Stimulated activated naive CD8-positive, alpha-beta T cell treated with anti-CD3 and anti-CD28 coated beads, Interleukin-15, amount 100 ng/mL, for 72 hours (primary cell): ENCODE measurements around the gene FANCE.

Source experiments
- ATAC-seq: fragments of 150-1000 bp; cut with Tn5 transposase; 2 replicates; pipeline ENCODE4 v1.10.0; 2021; ENCODE audit warnings: mild to moderate bottlenecking, moderate library complexity
- DNase-seq, 2 donors: peaks; one replicate each; pipeline ENCODE4 v3.0.0; 2021 to 2022
- H3K27ac Mint-ChIP-seq, 2 donors: one replicate each; pipeline ENCODE4 v1.8.0; 2022; ENCODE audit warnings: mild to moderate bottlenecking in 2 of 2, mixed read lengths in 2 of 2, moderate library complexity in 2 of 2
- H3K27me3 Mint-ChIP-seq: one replicate; pipeline ENCODE4 v1.8.0; 2022; ENCODE audit warnings: mixed read lengths
- H3K4me1 Mint-ChIP-seq: one replicate; pipeline ENCODE4 v1.8.0; 2022; ENCODE audit warnings: mild to moderate bottlenecking, mixed read lengths
- H3K4me3 Mint-ChIP-seq, 2 donors: one replicate each; pipeline ENCODE4 v1.8.0; 2022; ENCODE audit warnings: mild to moderate bottlenecking in 2 of 2, mixed read lengths in 2 of 2, moderate library complexity in 1 of 2
- H3K9me3 Mint-ChIP-seq, 2 donors: one replicate each; pipeline ENCODE4 v1.8.0; 2022; ENCODE audit warnings: mixed read lengths in 2 of 2

FANCE gene

DNA sequence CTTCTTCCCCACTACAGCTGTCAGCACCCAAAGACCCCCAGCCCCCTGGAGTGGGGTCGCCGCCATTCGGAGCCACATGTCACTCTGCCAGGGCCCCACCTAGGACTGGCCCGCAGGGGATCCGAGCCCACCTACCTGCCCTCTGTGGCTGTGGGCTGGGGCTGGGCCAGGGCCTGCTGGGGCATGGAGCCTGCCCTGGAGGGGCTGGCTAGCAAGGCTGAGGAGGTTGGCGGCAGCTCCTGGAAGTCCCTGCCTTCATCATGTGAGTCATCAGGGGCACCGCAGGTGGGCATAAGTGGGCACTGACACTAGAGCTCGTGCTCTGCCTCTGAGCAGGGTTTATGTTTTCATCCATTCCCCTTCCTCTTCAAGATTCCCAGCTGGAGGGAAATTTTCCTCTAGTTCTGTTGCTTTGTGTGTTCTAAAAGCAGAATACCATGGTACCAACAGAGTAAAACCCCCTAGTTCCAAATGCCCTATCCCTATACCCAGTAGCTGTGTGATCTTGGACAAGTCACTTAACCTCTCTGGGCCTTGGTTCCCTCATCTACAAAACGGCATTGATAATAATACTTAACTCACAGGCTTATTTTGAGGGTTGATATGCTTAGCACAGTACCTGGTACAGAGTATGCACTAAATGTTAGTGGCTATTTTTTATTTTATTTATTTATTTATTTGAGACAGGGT, 8.7 kb upstream of the FANCE start:
- no peak for ATAC-seq
- no peak for DNase-seq
- no peak overlapping the region for H3K27ac Mint-ChIP-seq
- peaks cover 11% of the 10 kb centered on the region for H3K4me1 Mint-ChIP-seq
- no peaks in the 10 kb centered on the region for H3K27me3 Mint-ChIP-seq
- no peaks in the 10 kb centered on the region for H3K9me3 Mint-ChIP-seq
- H3K4me3 Mint-ChIP-seq, result no peak overlapping the region

DNA sequence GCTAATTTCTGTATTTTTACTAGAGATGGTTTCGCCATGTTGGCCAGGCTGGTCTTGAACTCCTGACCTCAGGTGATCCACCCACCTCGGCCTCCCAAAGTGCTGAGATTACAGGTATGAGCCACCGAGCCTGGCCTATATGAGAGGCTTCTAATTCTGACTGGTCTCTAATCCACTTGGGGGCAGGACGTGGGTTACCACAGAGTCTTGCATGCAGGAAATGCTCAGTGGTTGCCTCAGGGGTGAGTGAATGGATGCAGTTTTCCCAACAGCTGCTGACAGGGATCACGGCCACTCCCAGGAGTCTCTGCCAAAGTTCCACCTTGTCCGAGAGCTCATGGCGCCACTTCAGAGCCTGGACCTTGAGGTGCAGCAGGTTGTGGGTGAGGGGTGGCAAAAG, 6.4 kb upstream of the FANCE start:
- H3K27me3 Mint-ChIP-seq, result no peaks in the 10 kb centered on the region
- peak; percentile 71 for ATAC-seq
- H3K9me3 Mint-ChIP-seq, result no peaks in the 10 kb centered on the region
- H3K27ac Mint-ChIP-seq, result peak overlapping the region in 1 of 2 donors; percentile 83
- no peak overlapping the region for H3K4me3 Mint-ChIP-seq
- peak in 1 of 2 donors; percentile 53 for DNase-seq
- H3K4me1 Mint-ChIP-seq, result peaks cover 21% of the 10 kb centered on the region

DNA sequence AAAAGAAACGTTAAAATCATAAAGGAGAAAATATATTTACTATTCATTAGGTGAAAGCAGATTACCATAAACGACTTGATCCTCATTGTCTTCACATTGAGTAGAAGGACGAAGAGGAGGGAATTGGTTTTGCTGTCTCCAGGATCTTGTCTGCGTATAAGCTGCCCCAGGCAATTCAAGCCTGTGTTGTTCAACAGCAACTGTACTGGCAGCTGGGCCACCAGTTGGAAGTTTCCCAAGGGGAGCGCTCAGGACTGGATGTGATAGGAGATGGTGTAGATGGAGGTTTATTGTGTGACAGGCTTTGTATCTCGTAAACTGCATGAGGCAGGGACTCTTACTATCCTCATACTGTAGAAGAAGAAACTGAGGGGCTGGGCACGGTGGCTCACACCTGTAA, 3.9 kb upstream of the FANCE start:
- Mint-ChIP-seq H3K4me3 (no peak overlapping the region), H3K27me3 (no peaks in the 10 kb centered on the region), H3K27ac (no peak overlapping the region), H3K4me1 (peaks cover 32% of the 10 kb centered on the region), H3K9me3 (no peaks in the 10 kb centered on the region)
- no peak for DNase-seq
- no peak for ATAC-seq

- DNase-seq, result peak in 1 of 2 donors; percentile 41
- Mint-ChIP-seq H3K4me3 (no peak overlapping the region), H3K27me3 (no peaks in the 10 kb centered on the region), H3K27ac (no peak overlapping the region), H3K9me3 (no peaks in the 10 kb centered on the region), H3K4me1 (peaks cover 44% of the 10 kb centered on the region)
- peak; percentile 75 for ATAC-seq
These were observed 2.8 kb upstream of the FANCE start for GRCh38 chr6:35449287-35449881.

DNA sequence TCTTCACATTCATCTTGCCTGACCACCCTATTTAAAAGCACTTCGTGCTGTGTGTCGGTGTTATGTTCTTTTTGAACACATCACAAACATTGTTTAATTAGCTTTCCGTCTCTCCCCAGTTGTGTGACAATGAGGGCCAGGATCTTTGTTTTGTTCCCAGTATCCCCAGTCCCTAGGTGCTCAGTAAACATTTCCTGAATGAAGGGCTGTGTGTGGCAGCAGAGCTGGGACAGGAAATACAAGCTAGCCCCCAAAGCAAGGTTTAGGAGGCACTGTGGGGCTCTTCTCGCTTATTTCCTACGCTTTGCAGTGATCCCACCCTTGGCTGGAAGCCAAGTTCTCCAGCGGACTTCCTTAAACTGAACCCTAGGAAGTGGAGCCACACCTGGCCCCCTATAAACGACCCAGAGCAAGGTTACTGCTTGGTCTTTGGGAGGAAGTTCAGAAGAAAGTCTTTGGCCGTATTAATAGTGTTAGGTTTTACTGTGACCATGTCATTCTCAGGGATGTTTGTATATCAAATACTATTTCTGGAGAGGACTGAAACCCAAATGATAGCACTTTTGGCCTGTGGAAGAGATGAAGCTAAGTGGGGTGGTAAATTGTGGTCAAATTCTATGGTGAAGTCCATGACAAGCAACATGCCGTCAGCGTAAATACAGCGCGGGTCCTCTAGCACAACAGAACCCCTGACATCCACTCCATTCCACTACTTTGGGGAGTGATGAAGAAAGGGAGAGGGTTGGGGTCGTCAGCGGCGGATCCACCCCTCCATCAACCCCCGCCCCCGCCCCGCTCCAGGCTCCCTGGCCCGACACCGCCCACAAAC, 570 bp upstream of the FANCE start:
- Mint-ChIP-seq H3K27me3 (no peaks in the 10 kb centered on the region), H3K4me1 (peaks cover 45% of the 10 kb centered on the region), H3K9me3 (no peaks in the 10 kb centered on the region), H3K4me3 (peak overlapping the region; percentile 92 to 95), H3K27ac (no peak overlapping the region)
- ATAC-seq, result no peak
- no peak for DNase-seq

- H3K9me3 Mint-ChIP-seq, result no peaks in the 10 kb centered on the region
- DNase-seq (no peak), ATAC-seq (no peak)
- H3K4me1 Mint-ChIP-seq, result peaks cover 45% of the 10 kb centered on the region
- peak overlapping the region; percentile 76 to 80 for H3K4me3 Mint-ChIP-seq
- H3K27me3 Mint-ChIP-seq, result no peaks in the 10 kb centered on the region
- H3K27ac Mint-ChIP-seq, result no peak overlapping the region
These were observed 1.1 kb downstream of the FANCE start for GRCh38 chr6:35453236-35453635.

DNA sequence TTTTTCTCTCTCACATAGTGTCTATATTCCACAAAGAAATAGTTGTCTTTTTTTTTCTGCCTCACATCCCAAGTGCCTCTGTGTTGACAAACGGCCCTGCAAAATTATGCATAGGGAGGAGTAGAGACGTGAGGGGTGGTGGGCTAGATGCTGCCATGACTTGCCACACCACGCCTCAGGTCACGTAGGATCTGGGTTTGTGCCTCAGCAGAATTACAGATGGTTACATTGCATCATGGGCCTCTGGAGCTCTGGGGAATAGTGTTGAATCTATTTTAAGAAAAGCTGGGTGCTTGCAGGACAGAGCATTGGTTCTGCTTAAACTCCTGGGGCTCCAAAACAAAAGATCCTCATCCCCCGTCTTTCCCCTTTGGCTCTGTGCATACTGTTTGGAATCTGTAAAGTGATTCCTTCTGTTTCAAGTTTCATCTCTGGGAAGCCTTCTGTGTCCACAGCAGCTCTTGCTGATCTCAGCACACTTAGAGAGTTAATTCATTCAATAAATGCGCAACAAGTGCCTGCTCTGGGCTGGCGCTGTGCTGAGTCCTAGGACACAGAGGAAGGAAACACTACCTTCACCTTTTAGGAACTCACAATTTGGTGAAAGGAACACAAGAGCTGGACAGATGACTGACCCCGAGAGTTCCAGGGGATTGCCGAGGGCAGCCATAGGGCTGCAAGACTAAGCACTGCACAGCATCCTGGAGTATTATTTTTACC, 2.4 kb downstream of the FANCE start:
- H3K27ac Mint-ChIP-seq, result peak overlapping the region in 1 of 2 donors; percentile 48

DNA sequence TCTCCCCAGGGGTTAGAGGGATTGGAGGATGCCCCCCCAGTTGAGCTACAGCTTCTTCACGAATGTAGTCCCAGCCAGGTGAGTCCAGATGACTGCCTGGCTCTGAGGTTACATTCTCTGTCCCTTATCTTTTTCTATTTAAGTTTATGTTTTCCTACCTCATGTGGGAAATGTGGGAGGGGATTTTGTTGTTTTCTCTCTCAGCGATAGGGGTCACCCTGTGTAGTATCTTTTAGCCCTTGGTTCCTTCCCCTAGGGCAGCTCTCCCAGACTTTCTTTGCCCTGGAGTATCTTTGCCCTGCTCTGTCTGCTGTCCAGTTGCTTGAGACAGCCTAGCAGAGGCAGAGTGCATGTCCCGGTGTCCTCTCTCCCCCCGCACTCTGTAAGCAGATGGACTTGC, 5.8 kb downstream of the FANCE start:
- peak overlapping the region in 1 of 2 donors; percentile 22 for H3K27ac Mint-ChIP-seq
- no peaks in the 10 kb centered on the region for H3K27me3 Mint-ChIP-seq
- DNase-seq, result no peak

More for the DNA sequence above, 2.4 kb downstream of the FANCE start:
- H3K4me3 Mint-ChIP-seq, result peak overlapping the region; percentile 18 to 28
- DNase-seq, result no peak
- H3K4me1 Mint-ChIP-seq, result peaks cover 39% of the 10 kb centered on the region
- H3K9me3 Mint-ChIP-seq, result no peaks in the 10 kb centered on the region
- ATAC-seq, result no peak
- no peaks in the 10 kb centered on the region for H3K27me3 Mint-ChIP-seq

GRCh38 chr6:35461270-35461669, 9.1 kb downstream of the FANCE start:
- Mint-ChIP-seq H3K27ac (peak overlapping the region in 1 of 2 donors; percentile 8), H3K4me1 (no peaks in the 10 kb centered on the region), H3K27me3 (no peaks in the 10 kb centered on the region), H3K4me3 (no peak overlapping the region), H3K9me3 (no peaks in the 10 kb centered on the region)
- ATAC-seq (no peak), DNase-seq (no peak)

More for the DNA sequence above, 5.8 kb downstream of the FANCE start:
- no peak for ATAC-seq
- Mint-ChIP-seq H3K9me3 (no peaks in the 10 kb centered on the region), H3K4me1 (peaks cover 26% of the 10 kb centered on the region), H3K4me3 (no peak overlapping the region)

GRCh38 chr6:35463292-35463691, 11.2 kb downstream of the FANCE start:
- Mint-ChIP-seq H3K4me1 (peaks cover 14% of the 10 kb centered on the region), H3K27ac (no peak overlapping the region), H3K4me3 (no peak overlapping the region), H3K27me3 (no peaks in the 10 kb centered on the region), H3K9me3 (no peaks in the 10 kb centered on the region)
- ATAC-seq, result no peak
- DNase-seq, result no peak

- ATAC-seq, result no peak
- no peak for DNase-seq
- Mint-ChIP-seq H3K4me1 (peaks cover 31% of the 10 kb centered on the region), H3K4me3 (no peak overlapping the region), H3K9me3 (no peaks in the 10 kb centered on the region), H3K27ac (no peak overlapping the region), H3K27me3 (no peaks in the 10 kb centered on the region)
These were observed 13.5 kb downstream of the FANCE start for GRCh38 chr6:35465646-35466045.

DNA sequence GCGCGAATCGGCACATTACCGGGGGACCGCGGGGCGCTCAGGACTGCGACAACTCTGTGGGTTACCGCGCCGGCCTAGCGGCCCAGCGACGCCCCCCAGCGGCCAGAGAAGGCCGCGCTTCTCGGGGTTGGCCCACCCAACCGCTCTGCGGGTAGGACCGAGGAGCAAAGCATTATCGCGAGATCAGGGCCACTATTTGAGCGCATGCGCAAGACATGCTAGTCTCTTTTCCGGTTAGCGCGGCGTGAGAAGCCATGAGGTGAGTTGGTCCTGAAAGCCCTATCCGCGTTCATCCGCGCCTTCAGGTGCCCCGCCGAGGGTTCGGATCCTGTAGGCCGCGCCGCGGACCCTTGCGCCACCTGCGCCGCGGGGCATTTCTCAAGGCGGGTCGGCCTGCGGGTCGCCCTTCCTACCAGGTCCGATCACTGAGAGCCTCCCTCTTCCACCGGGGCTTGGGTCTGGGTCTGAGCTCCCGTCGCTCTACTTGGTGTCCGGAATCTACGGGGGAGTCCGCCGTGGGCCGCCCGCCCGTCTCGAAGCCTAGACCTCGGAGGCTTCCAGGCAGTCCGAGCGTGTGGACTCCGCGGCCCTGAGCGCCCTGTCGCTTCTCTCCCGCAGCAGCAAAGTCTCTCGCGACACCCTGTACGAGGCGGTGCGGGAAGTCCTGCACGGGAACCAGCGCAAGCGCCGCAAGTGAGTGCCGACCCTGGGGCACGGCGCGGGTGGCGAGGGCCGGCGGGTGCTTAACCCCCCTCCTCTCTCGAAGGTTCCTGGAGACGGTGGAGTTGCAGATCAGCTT, 16.2 kb downstream of the FANCE start, which contains the start of gene RPL10A:
Gene RPL10A, plus strand, starts transcription at position 221 of the 799 bp plus-strand sequence. Its CDS starts 34 bp downstream, at position 255.
- Mint-ChIP-seq H3K27ac (peak within 1 kb of the TSS; percentile 99 to 100), H3K27me3 (no peaks in the 10 kb centered on the region), H3K4me3 (peak within 1 kb of the TSS; percentile 91 to 98), H3K9me3 (no peaks in the 10 kb centered on the region), H3K4me1 (peaks cover 58% of the 10 kb centered on the region)
- ATAC-seq (peak; percentile 94), DNase-seq (peak; percentile 95 to 96)

DNA sequence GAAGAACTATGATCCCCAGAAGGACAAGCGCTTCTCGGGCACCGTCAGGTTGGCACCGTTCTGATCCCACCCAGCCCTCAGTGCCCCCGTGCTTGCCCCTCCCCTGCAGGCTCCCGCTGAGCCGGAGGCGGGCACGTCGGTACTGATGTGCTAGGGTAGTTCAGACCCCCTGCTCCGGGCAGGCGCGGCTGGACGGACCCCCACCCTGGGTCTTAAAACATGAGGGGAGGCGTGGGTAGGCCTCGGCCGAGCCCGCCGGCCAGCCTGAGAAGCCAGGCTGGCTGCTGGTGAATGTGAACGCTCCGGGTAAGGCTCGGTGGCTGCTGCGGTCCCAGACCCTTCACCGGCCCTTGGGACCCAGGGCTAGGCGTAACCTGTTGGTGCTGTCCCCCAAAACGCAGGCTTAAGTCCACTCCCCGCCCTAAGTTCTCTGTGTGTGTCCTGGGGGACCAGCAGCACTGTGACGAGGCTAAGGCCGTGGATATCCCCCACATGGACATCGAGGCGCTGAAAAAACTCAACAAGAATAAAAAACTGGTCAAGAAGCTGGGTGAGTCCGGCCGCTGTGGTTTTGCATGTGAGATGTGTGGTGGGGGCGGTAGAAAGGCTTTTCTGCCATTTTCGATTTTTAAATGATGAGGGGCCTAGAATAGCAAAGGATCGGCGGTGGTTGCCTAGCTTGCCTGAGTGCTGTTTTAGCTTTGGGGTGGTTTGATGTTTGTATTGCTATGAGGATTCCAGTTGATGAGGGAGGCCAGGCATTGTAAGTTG, 17.0 kb downstream of the FANCE start:
- Mint-ChIP-seq H3K4me3 (peak overlapping the region; percentile 91 to 98), H3K9me3 (no peaks in the 10 kb centered on the region), H3K27me3 (no peaks in the 10 kb centered on the region), H3K27ac (peak overlapping the region; percentile 99 to 100), H3K4me1 (peaks cover 66% of the 10 kb centered on the region)
- DNase-seq (no peak), ATAC-seq (peak; percentile 8)
